Lung (tissue), 12 donors: ENCODE results near the gene AGBL2. TPM values are rescaled to one million over a fixed set of nuclear protein-coding genes. Genes with fewer than 3 reads are reported as not detected.

Experiments used
- ATAC-seq: fragments of 200-7000 bp; cut with Tn5 transposase; one replicate; pipeline ENCODE4 v1.9.1; 2020; ENCODE audit warnings: moderate number of reproducible peaks; ENCODE audit not compliant: insufficient read depth, low FRiP score
- DNase-seq, 3 donors: peaks; one replicate each; pipeline ENCODE4 v3.0.0-alpha.2; 2013 to 2017
- H3K27ac ChIP-seq, 2 donors: one replicate each; pipeline ENCODE4 v1.5.1; 2013; ENCODE audit warnings: mild to moderate bottlenecking in 2 of 2, moderate library complexity in 2 of 2, control low read depth in 1 of 2, inconsistent platforms in 1 of 2, low read depth in 1 of 2, low read length in 1 of 2
- H3K27me3 ChIP-seq, 3 donors: one replicate each; pipeline ENCODE4 v1.5.1; 2013; ENCODE audit warnings: low read length in 2 of 3; ENCODE audit not compliant: control insufficient read depth in 3 of 3, insufficient read depth in 3 of 3
- H3K36me3 ChIP-seq, 4 donors: one replicate each; pipeline ENCODE4 v1.5.1; 2013; ENCODE audit warnings: low read length in 4 of 4, mild to moderate bottlenecking in 1 of 4, moderate library complexity in 1 of 4; ENCODE audit not compliant: control insufficient read depth in 4 of 4, insufficient read depth in 4 of 4
- H3K4me1 ChIP-seq, 5 donors: one replicate each; pipeline ENCODE4 v1.5.1; 2013; ENCODE audit warnings: low read length in 5 of 5, mild to moderate bottlenecking in 2 of 5, moderate library complexity in 1 of 5; ENCODE audit not compliant: control insufficient read depth in 5 of 5, insufficient read depth in 5 of 5
- H3K4me3 ChIP-seq: one replicate; pipeline ENCODE4 v1.5.1; 2013; ENCODE audit warnings: mild to moderate bottlenecking, control low read depth, moderate library complexity
- H3K9ac ChIP-seq, 2 donors: one replicate each; pipeline ENCODE4 v1.5.1; 2013; ENCODE audit warnings: low read length in 2 of 2, control low read depth in 1 of 2; ENCODE audit not compliant: insufficient read depth in 1 of 2
- H3K9me3 ChIP-seq, 4 donors: one replicate each; pipeline ENCODE4 v1.5.1; 2013; ENCODE audit warnings: low read length in 3 of 4, mild to moderate bottlenecking in 1 of 4, moderate library complexity in 1 of 4; ENCODE audit not compliant: control insufficient read depth in 4 of 4, insufficient read depth in 3 of 4
- WGBS, 2 donors: extraction: QIAGEN DNeasy Blood & Tissue Kit; methylation state at CpG; one replicate each; pipeline ENCODE4 v1.1.7; 2013; 5-methylcytosine and 5-hydroxymethylcytosine counted together
- polyA plus RNA-seq, 2 donors: library from polyadenylated mRNA; stranded (reverse); fragments of 200-250 nt; gene quantifications; one replicate each; pipeline ENCODE4 v1.2.1, GENCODE V29; 2013
- total RNA-seq, 2 donors: library from RNA; depleted of rRNA in 1 of 2; stranded (reverse); fragments of >200 nt in 1 of 2; gene quantifications; one replicate each; pipeline ENCODE4 v1.2.1, GENCODE V29; 2014 to 2021
- TF ChIP-seq, protein P1 (sequence below): IDR thresholded peaks from 2 replicates; pipeline ENCODE4 v1.5.1; 2012; ENCODE audit warnings: mild to moderate bottlenecking; ENCODE audit errors: control extremely low read depth, extremely low read depth
- donor health status: control.
- donor health status: control.
- donor health status: Bipolar disorder and iron deficiency.
- donor health status: healthy.
- donor health status: DM: yes; HTN: yes; CAD: no.

The AGBL2 gene
- total and polyA plus RNA-seq, 4 donors, result 3.1 to 12.5 (median 7.1) TPM

DNA sequence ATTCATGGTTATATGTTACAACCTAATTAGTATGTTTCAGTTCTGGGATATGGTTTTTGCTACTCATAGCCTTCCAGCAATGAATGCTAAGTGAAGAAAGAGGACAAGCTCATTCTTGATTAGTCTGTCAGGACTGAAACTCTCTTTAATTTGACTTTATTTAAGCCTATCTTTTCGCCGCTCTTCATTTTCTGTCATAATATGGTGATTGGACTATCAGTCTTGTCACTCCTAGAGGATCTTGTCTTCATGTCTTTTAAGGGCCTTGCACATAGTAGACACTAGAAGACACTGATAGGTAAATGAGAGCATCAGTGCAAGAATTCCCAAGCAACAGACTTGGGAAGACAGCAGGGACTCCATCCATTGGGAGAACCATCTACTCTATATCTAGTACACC lies 53.9 kb downstream of the AGBL2 start:
- no peak overlapping the region for H3K9ac ChIP-seq
- no peak overlapping the region for H3K4me3 ChIP-seq
- H3K4me1 ChIP-seq, result peaks cover 0 to 22% (median 6%) of the 10 kb centered on the region in 5 donors
- WGBS, 2 donors, result 94 to 100% methylated on average over 2 of the region's 2 CpGs
- TF ChIP-seq, protein P1, sequence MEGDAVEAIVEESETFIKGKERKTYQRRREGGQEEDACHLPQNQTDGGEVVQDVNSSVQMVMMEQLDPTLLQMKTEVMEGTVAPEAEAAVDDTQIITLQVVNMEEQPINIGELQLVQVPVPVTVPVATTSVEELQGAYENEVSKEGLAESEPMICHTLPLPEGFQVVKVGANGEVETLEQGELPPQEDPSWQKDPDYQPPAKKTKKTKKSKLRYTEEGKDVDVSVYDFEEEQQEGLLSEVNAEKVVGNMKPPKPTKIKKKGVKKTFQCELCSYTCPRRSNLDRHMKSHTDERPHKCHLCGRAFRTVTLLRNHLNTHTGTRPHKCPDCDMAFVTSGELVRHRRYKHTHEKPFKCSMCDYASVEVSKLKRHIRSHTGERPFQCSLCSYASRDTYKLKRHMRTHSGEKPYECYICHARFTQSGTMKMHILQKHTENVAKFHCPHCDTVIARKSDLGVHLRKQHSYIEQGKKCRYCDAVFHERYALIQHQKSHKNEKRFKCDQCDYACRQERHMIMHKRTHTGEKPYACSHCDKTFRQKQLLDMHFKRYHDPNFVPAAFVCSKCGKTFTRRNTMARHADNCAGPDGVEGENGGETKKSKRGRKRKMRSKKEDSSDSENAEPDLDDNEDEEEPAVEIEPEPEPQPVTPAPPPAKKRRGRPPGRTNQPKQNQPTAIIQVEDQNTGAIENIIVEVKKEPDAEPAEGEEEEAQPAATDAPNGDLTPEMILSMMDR, result no peak
- H3K27me3 ChIP-seq, result no peaks in the 10 kb centered on the region
- ATAC-seq, result no peak
- DNase-seq, result no peak
- H3K27ac ChIP-seq, result no peak overlapping the region
- H3K36me3 ChIP-seq, result no peaks in the 10 kb centered on the region
- no peaks in the 10 kb centered on the region for H3K9me3 ChIP-seq

DNA sequence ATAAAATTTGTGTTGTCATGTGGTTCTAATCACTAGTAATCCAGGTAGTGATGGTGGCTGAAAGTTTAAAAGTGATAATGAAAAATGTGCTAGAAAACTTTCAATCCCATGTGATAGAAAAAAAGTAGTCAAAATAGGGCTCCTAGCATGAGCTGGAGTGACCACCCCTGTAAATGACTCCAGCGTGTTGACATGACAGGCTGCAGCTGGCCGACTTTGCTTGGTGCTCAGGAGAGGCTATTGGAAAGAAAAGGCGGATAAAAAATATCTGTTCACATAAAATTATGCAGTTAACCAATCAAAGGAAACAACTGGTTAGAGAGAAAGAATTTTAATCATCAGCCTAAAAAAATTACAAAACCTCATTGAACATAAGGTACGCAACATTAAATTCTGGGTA lies 55.9 kb downstream of the AGBL2 start:
- Histone ChIP-seq H3K9ac (no peak overlapping the region), H3K27me3 (no peaks in the 10 kb centered on the region), H3K9me3 (no peaks in the 10 kb centered on the region), H3K4me3 (no peak overlapping the region), H3K4me1 (peaks cover 0 to 22% (median 6%) of the 10 kb centered on the region in 5 donors), H3K36me3 (no peaks in the 10 kb centered on the region), H3K27ac (no peak overlapping the region)
- ATAC-seq (peak; percentile 41), DNase-seq (peak; percentile 90 to 96 (median 95))
- TF ChIP-seq, protein P1, result no peak
- WGBS, 2 donors, result 72 to 81% methylated on average over 4 of the region's 4 CpGs

DNA sequence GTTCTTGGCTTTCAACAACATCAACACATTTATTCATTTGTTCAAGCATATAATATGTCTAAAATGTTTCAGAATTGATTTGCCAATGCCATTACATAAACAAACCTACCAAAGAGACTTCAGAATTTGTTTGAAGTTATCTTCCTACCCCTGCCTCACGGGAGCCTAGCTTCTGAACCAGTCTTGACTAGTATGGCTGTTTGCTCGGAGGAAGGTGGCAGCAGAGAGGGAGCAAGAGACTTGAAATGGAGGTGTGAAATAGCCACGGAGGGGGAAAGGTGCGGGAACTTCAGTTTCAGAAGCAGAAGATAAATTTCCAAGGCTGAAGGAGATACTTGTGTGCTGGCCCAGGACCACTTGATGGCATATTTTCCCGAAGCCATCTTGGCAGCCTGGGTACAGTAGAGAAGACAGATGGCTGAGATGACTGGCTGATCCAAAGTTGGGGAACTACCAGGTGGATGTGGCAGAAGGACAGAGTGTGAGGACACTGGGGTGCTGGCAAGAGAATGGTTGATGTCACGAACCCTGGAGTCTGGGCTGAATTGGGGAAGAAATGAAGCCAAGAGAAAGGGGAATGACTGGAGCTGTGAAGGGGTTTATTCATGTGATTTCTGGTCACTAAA lies 58.8 kb downstream of the AGBL2 start:
- H3K27me3 ChIP-seq, result no peaks in the 10 kb centered on the region
- peaks cover 0 to 3% (median under 1%) of the 10 kb centered on the region in 4 donors for H3K9me3 ChIP-seq
- H3K4me3 ChIP-seq, result no peak overlapping the region
- no peak overlapping the region for H3K9ac ChIP-seq
- no peaks in the 10 kb centered on the region for H3K36me3 ChIP-seq
- no peak for DNase-seq
- no peak for ATAC-seq
- peaks cover 0 to 22% (median 6%) of the 10 kb centered on the region in 5 donors for H3K4me1 ChIP-seq
- TF ChIP-seq, protein P1, result no peak
- no peak overlapping the region for H3K27ac ChIP-seq
- WGBS, 2 donors, result 68 to 80% methylated on average over 6 of the region's 6 CpGs
